Iris pigment epithelial cell (primary cell): Measurements from ENCODE around the gene CELA2A.
"Not testable (repeated sequence)": the region's sequence is repeated elsewhere in the genome, so short reads cannot be mapped to it uniquely, and the experiment has no call there.

Source experiments
- DNase-seq: peaks from one replicate; pipeline ENCODE4 v3.0.0-alpha.2; 2011; ENCODE audit warnings: low read depth

CELA2A gene

GRCh38 chr1:15445390-15446122, 11.0 kb upstream of the CELA2A start:
- no peak for DNase-seq

- DNase-seq, result no peak
These were observed 10.3 kb upstream of the CELA2A start for GRCh38 chr1:15446212-15446611.

- DNase-seq, result no peak
These were observed 7.6 kb upstream of the CELA2A start for GRCh38 chr1:15448877-15449462.

GRCh38 chr1:15449567-15449966, 7.0 kb upstream of the CELA2A start:
- no peak for DNase-seq

GRCh38 chr1:15451014-15451722, 5.4 kb upstream of the CELA2A start:
- no peak for DNase-seq

- DNase-seq, result no peak
These were observed 4.3 kb upstream of the CELA2A start for GRCh38 chr1:15452216-15452615.

- no peak for DNase-seq
These were observed 3.5 kb upstream of the CELA2A start for GRCh38 chr1:15452866-15453571.

- peak; percentile 23 for DNase-seq
These were observed 2.8 kb upstream of the CELA2A start for GRCh38 chr1:15453734-15454133.

- DNase-seq, result peak; percentile 78
These were observed 2.3 kb upstream of the CELA2A start for GRCh38 chr1:15454256-15454655.

- DNase-seq, result peak; percentile 72
These were observed 1.0 kb upstream of the CELA2A start for GRCh38 chr1:15455522-15455921.

GRCh38 chr1:15457585-15457984, 1.1 kb downstream of the CELA2A start:
- DNase-seq, result no peak

- not testable (repeated sequence) for DNase-seq
These were observed 1.9 kb downstream of the CELA2A start for GRCh38 chr1:15458388-15458787.

GRCh38 chr1:15459771-15460707, 3.5 kb downstream of the CELA2A start:
- DNase-seq, result no peak

- no peak for DNase-seq
These were observed 4.2 kb downstream of the CELA2A start for GRCh38 chr1:15460708-15461095.

GRCh38 chr1:15463064-15463800, 6.7 kb downstream of the CELA2A start:
- not testable (repeated sequence) for DNase-seq

GRCh38 chr1:15463926-15464322, 7.4 kb downstream of the CELA2A start:
- not testable (repeated sequence) for DNase-seq

- no peak for DNase-seq
These were observed 9.1 kb downstream of the CELA2A start for GRCh38 chr1:15465674-15466073.

GRCh38 chr1:15466955-15467625, 10.6 kb downstream of the CELA2A start:
- DNase-seq, result not testable (repeated sequence)

- no peak for DNase-seq
These were observed 11.6 kb downstream of the CELA2A start for GRCh38 chr1:15468145-15468544.

- no peak for DNase-seq
These were observed 12.8 kb downstream of the CELA2A start for GRCh38 chr1:15469361-15469760.
